GM12865 (cell line): Measurements from ENCODE around the gene CDON.

Source experiments
- DNase-seq: peaks from one replicate; pipeline ENCODE4 v3.0.0; 2010; ENCODE audit warnings: low read depth
- H3K4me3 ChIP-seq: 2 replicates; pipeline ENCODE4 v1.5.1; 2011; ENCODE audit warnings: mild to moderate bottlenecking, low read depth, low read length, control low read depth
- TF ChIP-seq, protein P1 (sequence below): IDR thresholded peaks from 2 replicates; pipeline ENCODE4 v1.5.1; 2011; ENCODE audit warnings: low read length, control low read depth, low read depth, inconsistent platforms; ENCODE audit not compliant: insufficient read depth; ENCODE audit errors: missing control alignments

Gene CDON

DNA sequence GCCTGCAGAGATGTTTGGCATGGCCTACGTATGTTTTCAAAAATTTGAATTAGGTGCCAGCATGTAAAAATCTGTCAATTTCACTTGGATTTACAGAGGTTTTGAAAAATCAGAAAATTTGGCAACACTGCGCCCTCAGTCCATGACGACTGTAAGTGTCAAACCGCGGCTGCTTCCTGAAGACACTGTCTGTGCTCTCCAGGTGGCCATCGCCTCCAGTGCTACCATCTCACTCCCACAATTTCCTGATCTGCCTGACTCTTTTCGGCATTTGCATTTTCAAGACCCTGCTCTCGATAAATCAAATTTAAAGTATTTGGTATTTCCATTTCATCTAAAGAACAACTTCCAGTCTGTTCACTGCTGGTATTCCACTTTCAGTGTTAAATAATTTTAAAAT, 82.2 kb downstream of the CDON start:
- H3K4me3 ChIP-seq = no peak overlapping the region
- TF ChIP-seq, protein P1, sequence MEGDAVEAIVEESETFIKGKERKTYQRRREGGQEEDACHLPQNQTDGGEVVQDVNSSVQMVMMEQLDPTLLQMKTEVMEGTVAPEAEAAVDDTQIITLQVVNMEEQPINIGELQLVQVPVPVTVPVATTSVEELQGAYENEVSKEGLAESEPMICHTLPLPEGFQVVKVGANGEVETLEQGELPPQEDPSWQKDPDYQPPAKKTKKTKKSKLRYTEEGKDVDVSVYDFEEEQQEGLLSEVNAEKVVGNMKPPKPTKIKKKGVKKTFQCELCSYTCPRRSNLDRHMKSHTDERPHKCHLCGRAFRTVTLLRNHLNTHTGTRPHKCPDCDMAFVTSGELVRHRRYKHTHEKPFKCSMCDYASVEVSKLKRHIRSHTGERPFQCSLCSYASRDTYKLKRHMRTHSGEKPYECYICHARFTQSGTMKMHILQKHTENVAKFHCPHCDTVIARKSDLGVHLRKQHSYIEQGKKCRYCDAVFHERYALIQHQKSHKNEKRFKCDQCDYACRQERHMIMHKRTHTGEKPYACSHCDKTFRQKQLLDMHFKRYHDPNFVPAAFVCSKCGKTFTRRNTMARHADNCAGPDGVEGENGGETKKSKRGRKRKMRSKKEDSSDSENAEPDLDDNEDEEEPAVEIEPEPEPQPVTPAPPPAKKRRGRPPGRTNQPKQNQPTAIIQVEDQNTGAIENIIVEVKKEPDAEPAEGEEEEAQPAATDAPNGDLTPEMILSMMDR = no peak
- DNase-seq = no peak

DNA sequence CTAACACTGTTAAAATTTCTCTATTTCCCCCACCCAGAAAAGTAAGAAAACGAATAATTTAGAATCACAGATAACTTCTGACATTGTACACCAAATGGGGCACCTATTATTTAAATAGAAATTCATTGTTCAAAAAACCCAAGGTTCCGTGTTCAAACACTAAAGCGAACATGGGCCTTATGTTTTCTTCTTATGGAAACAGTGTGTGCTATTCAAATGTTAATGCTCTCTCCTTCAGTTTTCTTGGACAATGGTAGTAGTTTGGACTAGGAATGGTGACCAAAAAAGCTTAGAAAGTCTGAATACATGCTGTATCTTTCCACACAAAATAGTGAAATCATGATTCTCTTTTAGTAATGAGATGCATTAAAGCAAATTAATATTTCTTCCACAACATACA, 83.2 kb downstream of the CDON start:
- no peak overlapping the region for H3K4me3 ChIP-seq
- DNase-seq = no peak
- TF ChIP-seq, protein P1 = no peak

DNA sequence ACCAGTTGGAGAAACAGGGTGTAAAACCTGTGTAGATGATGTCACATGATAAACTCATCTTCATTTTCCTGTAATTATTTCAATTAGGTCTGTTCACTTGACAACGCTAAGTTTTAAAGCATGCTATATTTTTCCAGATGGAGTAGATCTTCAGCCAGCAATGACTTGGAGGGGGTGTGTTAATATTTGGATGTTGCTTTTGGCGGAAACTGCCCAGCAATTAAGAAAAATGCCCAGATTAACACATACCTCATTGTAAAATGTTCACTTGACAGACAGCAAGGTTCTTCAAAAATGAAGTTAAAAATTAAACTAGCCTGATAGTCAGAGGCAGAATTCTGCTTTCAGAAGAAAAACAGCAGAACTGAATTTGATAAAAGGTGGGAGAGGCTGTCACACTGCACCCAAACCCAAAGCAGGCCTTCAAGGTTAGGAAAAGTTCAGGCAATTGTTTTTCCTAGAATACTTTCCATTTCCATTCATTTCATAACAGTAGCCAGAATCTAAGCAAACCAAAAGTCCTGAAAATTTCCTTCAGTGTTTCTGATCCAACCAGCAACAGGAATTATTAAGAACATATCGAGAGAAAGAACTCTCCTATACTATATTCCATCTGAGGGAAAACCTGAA, 83.8 kb downstream of the CDON start:
- DNase-seq = no peak
- TF ChIP-seq, protein P1 = no peak
- H3K4me3 ChIP-seq = no peak overlapping the region

DNA sequence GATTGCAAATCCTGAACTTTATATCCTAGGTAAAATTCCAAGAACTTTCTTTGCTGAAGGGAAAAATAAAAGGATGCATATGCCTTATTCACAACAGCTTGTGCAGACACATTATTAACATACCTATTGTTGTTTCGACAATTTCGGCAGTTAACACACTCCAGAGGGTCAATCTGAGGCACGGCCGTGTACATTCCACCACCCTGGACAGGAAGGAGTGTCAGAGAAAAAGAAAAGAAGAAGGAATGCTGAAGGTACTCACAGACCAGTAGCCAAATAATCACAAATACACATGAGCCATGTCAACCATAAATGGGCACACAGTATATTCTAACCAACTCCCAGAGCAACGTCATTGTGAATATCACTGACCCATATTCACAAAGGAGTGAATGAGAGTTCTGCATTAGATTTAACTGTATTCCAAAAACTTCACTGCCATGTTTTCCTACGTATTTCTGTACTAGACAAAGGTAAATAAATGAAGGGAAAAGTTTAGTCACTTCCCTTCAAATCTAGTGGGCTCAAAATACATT, 84.4 kb downstream of the CDON start:
- no peak for DNase-seq
- TF ChIP-seq, protein P1 = no peak
- no peak overlapping the region for H3K4me3 ChIP-seq

DNA sequence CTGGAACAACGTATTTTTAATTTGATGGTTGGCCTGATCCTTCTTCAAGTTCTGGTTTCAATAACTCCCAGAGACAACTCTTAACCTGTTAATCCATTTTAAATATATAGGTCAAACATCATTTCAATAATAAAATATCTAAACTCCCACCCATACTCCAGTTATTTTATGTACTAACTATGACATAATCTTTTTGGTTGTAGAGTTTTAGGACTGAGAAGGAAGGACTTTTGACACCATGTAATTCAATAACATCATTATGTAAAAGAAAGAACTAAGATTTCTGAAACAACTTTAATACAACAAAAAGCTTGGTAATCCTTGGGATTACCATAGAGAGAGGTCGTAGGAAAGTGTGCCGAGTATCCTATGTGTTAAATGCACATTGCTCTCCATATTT, 85.3 kb downstream of the CDON start:
- DNase-seq = no peak
- TF ChIP-seq, protein P1 = no peak
- H3K4me3 ChIP-seq = no peak overlapping the region

DNA sequence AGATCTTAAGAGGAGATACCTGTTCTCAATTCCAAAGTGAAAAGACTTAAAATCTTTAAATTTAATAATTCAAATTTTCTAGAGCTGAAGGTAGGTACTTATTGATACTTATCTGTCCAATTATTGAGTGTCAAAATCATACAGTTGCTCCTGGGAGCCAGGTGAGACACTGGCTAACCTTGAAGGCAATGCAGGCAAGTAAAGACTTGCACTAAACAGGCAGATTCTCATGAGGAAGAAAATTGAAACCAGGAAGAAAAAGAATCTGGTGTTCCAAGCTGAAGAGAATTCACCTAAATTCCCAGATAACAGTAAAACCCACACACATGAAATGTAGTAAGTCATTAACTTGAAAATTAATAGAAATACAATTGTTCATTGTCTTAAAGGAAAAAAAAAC, 86.5 kb downstream of the CDON start:
- TF ChIP-seq, protein P1 = no peak
- DNase-seq = no peak
- no peak overlapping the region for H3K4me3 ChIP-seq

DNA sequence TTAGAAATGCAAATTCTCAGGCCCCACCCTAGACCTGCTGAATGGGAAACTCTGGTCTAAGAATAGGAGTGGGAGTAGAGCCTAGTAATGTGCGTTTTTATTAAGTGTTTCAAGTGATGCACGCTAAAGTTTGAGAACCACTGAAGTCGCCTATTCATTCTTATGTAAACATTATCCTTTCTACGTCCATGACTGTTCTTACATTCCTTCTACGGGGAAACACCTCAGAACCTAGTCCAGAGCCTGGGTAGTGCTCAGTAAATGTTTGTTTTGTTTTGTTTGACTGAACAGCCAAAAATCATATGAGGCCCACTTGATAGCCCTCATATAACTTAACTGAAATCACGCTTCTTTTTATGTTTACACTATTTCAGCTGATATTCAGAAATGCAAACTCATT, 87.0 kb downstream of the CDON start:
- TF ChIP-seq, protein P1 = no peak
- no peak for DNase-seq

More for the DNA sequence above, 87.0 kb downstream of the CDON start:
- H3K4me3 ChIP-seq = no peak overlapping the region
